Endodermal cell (in vitro differentiated cells): ENCODE measurements around the gene GAREM1. TPM values are rescaled to one million over a fixed set of nuclear protein-coding genes. Genes with fewer than 3 reads are reported as not detected.

Source experiments
- DNase-seq: peaks from one replicate; pipeline ENCODE4 v3.0.0-alpha.2; 2017
- H3K27ac ChIP-seq: 2 replicates; pipeline ENCODE4 v1.5.1; 2013; ENCODE audit warnings: mild to moderate bottlenecking, low read depth, low read length, moderate library complexity
- H3K27me3 ChIP-seq: 2 replicates; pipeline ENCODE4 v1.6.1; 2013; ENCODE audit warnings: mild to moderate bottlenecking, low read length, moderate library complexity; ENCODE audit not compliant: insufficient read depth, control insufficient read depth, poor library complexity, severe bottlenecking
- H3K36me3 ChIP-seq: 2 replicates; pipeline ENCODE4 v1.7.0; 2013; ENCODE audit warnings: mild to moderate bottlenecking, low read length, moderate library complexity; ENCODE audit not compliant: control insufficient read depth, insufficient read depth
- H3K4me1 ChIP-seq: one replicate; pipeline ENCODE4 v1.7.0; 2013; ENCODE audit warnings: low read length; ENCODE audit not compliant: control insufficient read depth, insufficient read depth
- H3K4me3 ChIP-seq: 2 replicates; pipeline ENCODE4 v1.5.1; 2013; ENCODE audit warnings: mild to moderate bottlenecking, low read length, moderate library complexity
- H3K9ac ChIP-seq: 2 replicates; pipeline ENCODE4 v1.6.1; 2013; ENCODE audit warnings: mild to moderate bottlenecking, low read length, moderate library complexity; ENCODE audit not compliant: poor library complexity, severe bottlenecking; ENCODE audit errors: extremely low read depth
- H3K9me3 ChIP-seq: 2 replicates; pipeline ENCODE4 v1.6.1; 2013; ENCODE audit warnings: mild to moderate bottlenecking, low read length, moderate library complexity; ENCODE audit not compliant: control insufficient read depth
- H3K27ac Mint-ChIP-seq: 2 replicates; pipeline ENCODE4 v1.8.0; 2020; ENCODE audit warnings: mixed read lengths
- H3K27me3 Mint-ChIP-seq: 2 replicates; pipeline ENCODE4 v1.8.0; 2021; ENCODE audit warnings: mild to moderate bottlenecking, mixed read lengths; ENCODE audit not compliant: insufficient read depth
- H3K36me3 Mint-ChIP-seq: 2 replicates; pipeline ENCODE4 v1.8.0; 2020; ENCODE audit warnings: low read depth, mixed read lengths
- H3K4me1 Mint-ChIP-seq: 2 replicates; pipeline ENCODE4 v1.8.0; 2020; ENCODE audit warnings: mixed read lengths
- H3K4me3 Mint-ChIP-seq: 2 replicates; pipeline ENCODE4 v1.8.0; 2020; ENCODE audit warnings: mild to moderate bottlenecking, moderate library complexity, mixed read lengths
- H3K9me3 Mint-ChIP-seq: 2 replicates; pipeline ENCODE4 v1.8.0; 2020; ENCODE audit warnings: mild to moderate bottlenecking, mixed read lengths
- WGBS, 2 experiments: methylation state at CpG; one replicate each; pipeline versions ENCODE4 v1.1.5 to v1.1.7; 2013; ENCODE audit warnings: missing lambda C conversion rate in 2 of 2, mixed read lengths in 1 of 2; ENCODE audit not compliant: insufficient coverage in 1 of 2, insufficient read length in 1 of 2; 5-methylcytosine and 5-hydroxymethylcytosine counted together
- total RNA-seq, 2 donors: library from RNA; stranded (reverse); fragmentation: NEBNext Ultra II Directional in 1 of 2; extraction: Animal tissue kit (Norgen Biotek cat#: 25700) in 1 of 2; gene quantifications; 2 replicates in 1 of 2; 3 replicates in 1 of 2; pipeline ENCODE4 v1.2.1, GENCODE V29; 2021
- TF ChIP-seq, protein P1 (sequence below): fragments of 200-600 bp; sonication (generic); conservative IDR thresholded peaks from 2 replicates; pipeline ENCODE4 v1.5.0; 2021; ENCODE audit warnings: antibody characterized with exemption, mild to moderate bottlenecking

Gene GAREM1
- total RNA-seq, 2 donors from 2014 or later: 9.2 to 9.4 TPM

DNA sequence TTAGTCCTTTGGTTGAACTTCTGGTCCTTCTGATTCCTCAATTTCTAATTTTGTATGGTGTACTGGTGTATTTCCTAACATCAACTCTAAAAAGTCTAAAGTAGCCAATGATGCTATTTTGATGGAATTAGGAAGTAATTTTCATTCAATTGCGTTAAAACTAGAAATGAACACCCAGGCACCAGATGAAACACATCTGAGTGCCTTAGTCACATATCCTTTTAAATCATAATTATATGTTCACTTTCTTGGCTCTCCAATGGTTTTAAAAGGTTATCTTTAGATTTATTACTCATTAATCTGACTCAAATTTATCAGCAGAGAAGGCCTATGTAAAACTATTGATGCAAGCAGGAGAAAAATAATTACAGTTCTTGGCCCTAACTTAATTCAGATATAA, 119.7 kb downstream of the GAREM1 start:
- Histone ChIP-seq H3K4me3 (no peak overlapping the region), H3K4me1 (peaks cover 3% of the 10 kb centered on the region), H3K27ac (no peak overlapping the region), H3K27me3 (no peaks in the 10 kb centered on the region), H3K36me3 (no peaks in the 10 kb centered on the region), H3K9me3 (no peaks in the 10 kb centered on the region), H3K9ac (no peak overlapping the region)
- no peak for DNase-seq
- no peaks in the 10 kb centered on the region for H3K27me3 Mint-ChIP-seq
- peaks cover 17% of the 10 kb centered on the region for H3K4me1 Mint-ChIP-seq
- H3K27ac Mint-ChIP-seq: no peak overlapping the region
- H3K9me3 Mint-ChIP-seq: no peaks in the 10 kb centered on the region
- H3K4me3 Mint-ChIP-seq: no peak overlapping the region
- TF ChIP-seq, protein P1, sequence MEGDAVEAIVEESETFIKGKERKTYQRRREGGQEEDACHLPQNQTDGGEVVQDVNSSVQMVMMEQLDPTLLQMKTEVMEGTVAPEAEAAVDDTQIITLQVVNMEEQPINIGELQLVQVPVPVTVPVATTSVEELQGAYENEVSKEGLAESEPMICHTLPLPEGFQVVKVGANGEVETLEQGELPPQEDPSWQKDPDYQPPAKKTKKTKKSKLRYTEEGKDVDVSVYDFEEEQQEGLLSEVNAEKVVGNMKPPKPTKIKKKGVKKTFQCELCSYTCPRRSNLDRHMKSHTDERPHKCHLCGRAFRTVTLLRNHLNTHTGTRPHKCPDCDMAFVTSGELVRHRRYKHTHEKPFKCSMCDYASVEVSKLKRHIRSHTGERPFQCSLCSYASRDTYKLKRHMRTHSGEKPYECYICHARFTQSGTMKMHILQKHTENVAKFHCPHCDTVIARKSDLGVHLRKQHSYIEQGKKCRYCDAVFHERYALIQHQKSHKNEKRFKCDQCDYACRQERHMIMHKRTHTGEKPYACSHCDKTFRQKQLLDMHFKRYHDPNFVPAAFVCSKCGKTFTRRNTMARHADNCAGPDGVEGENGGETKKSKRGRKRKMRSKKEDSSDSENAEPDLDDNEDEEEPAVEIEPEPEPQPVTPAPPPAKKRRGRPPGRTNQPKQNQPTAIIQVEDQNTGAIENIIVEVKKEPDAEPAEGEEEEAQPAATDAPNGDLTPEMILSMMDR: no peak
- 91% methylated on average over 1 of the region's 1 CpG; no CpG with 5 or more reads in 1 of the 2 experiments for WGBS, 2 experiments
- H3K36me3 Mint-ChIP-seq: no peaks in the 10 kb centered on the region

- Mint-ChIP-seq H3K4me1 (peaks cover 17% of the 10 kb centered on the region), H3K27ac (no peak overlapping the region), H3K27me3 (no peaks in the 10 kb centered on the region), H3K4me3 (no peak overlapping the region), H3K36me3 (no peaks in the 10 kb centered on the region), H3K9me3 (no peaks in the 10 kb centered on the region)
- no peaks in the 10 kb centered on the region for H3K36me3 ChIP-seq
- no peaks in the 10 kb centered on the region for H3K9me3 ChIP-seq
- TF ChIP-seq, protein P1: no peak
- DNase-seq: no peak
- H3K4me1 ChIP-seq: peaks cover 3% of the 10 kb centered on the region
- 73 to 83% methylated on average over 3 to 4 of the region's 4 CpGs for WGBS, 2 experiments
- peak overlapping the region; percentile 56 for H3K27ac ChIP-seq
- H3K27me3 ChIP-seq: no peaks in the 10 kb centered on the region
- H3K9ac ChIP-seq: no peak overlapping the region
- H3K4me3 ChIP-seq: no peak overlapping the region
These were observed 120.8 kb downstream of the GAREM1 start for GRCh38 chr18:32349728-32350395.

DNA sequence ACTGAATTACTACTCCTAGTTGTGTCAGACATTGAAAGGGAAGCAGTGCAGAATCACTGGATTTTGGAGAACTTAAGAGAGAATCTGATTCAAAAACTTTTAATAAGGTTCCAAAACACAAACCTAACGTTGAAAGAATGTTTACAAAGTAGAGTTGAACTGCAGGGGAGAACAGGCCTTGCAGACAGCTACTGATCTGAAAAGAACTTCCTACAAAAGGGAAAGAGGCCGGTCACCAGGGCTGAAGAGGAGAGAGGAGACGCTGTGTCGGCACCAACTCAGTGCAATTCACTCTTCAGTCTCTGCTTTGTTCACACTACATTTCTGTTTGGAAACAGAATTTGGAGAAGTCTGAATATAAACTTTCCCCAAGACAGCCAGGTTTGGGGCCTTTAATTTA, 124.0 kb downstream of the GAREM1 start:
- no peaks in the 10 kb centered on the region for H3K36me3 Mint-ChIP-seq
- no peak overlapping the region for H3K4me3 ChIP-seq
- peaks cover 3% of the 10 kb centered on the region for H3K4me1 ChIP-seq
- TF ChIP-seq, protein P1: no peak
- no peak for DNase-seq
- H3K9me3 ChIP-seq: no peaks in the 10 kb centered on the region
- H3K9me3 Mint-ChIP-seq: no peaks in the 10 kb centered on the region
- no peaks in the 10 kb centered on the region for H3K27me3 Mint-ChIP-seq
- WGBS, 2 experiments: 56% methylated on average over 4 of the region's 4 CpGs; no CpG with 5 or more reads in 1 of the 2 experiments
- no peaks in the 10 kb centered on the region for H3K36me3 ChIP-seq
- H3K27me3 ChIP-seq: no peaks in the 10 kb centered on the region
- no peak overlapping the region for H3K9ac ChIP-seq
- H3K27ac ChIP-seq: peak overlapping the region; percentile 87
- H3K27ac Mint-ChIP-seq: peak overlapping the region; percentile 60
- no peak overlapping the region for H3K4me3 Mint-ChIP-seq
- peaks cover 9% of the 10 kb centered on the region for H3K4me1 Mint-ChIP-seq
